PFSK-1 (cell line): ENCODE results near the gene ALOX5AP.

Source experiments
- FOXP2 ChIP-seq: optimal IDR thresholded peaks from 2 replicates; pipeline ENCODE3; 2011; ENCODE audit warnings: borderline replicate concordance, control low read depth, inconsistent platforms; ENCODE audit not compliant: insufficient read depth; ENCODE audit errors: extremely low read length, extremely low read depth
- POLR2AphosphoS5 ChIP-seq: IDR thresholded peaks from 2 replicates; pipeline ENCODE4 v1.6.1; 2012; ENCODE audit warnings: low read depth, mild to moderate bottlenecking, control low read depth, low read length, moderate library complexity
- REST ChIP-seq, 2 experiments: IDR thresholded peaks; 2 replicates each; pipeline versions ENCODE4 v1.6.1 to v1.8.0; 2011 to 2012; ENCODE audit warnings: low read depth in 2 of 2, low read length in 2 of 2, control low read depth in 1 of 2, inconsistent platforms in 1 of 2, mild to moderate bottlenecking in 1 of 2, moderate library complexity in 1 of 2; ENCODE audit not compliant: insufficient read depth in 1 of 2
- SIN3A ChIP-seq: IDR thresholded peaks from 2 replicates; pipeline ENCODE4 v1.6.1; 2012; ENCODE audit warnings: mild to moderate bottlenecking, low read length, moderate library complexity, borderline replicate concordance; ENCODE audit not compliant: insufficient read depth
- TAF1 ChIP-seq: IDR thresholded peaks from 2 replicates; pipeline ENCODE4 v1.6.1; 2012; ENCODE audit warnings: low read length, control low read depth, borderline replicate concordance; ENCODE audit not compliant: insufficient read depth

The ALOX5AP gene

GRCh38 chr13:30739761-30740642 is 4.7 kb downstream of the ALOX5AP start:
- no peak for TF ChIP-seq REST (IDR thresholded peaks at IDR 0.05; ENCODE audit: insufficient read depth in 1 of 2, low read depth in 2 of 2, low read length in 2 of 2)
- no peak for TF ChIP-seq SIN3A
- TF ChIP-seq TAF1: no peak
- TF ChIP-seq POLR2AphosphoS5: no peak
- TF ChIP-seq FOXP2: no peak

- no peak for TF ChIP-seq TAF1
- TF ChIP-seq REST (IDR thresholded peaks at IDR 0.05; ENCODE audit: insufficient read depth in 1 of 2, low read depth in 2 of 2, low read length in 2 of 2): no peak
- TF ChIP-seq FOXP2: no peak
- no peak for TF ChIP-seq POLR2AphosphoS5
- no peak for TF ChIP-seq SIN3A
These were observed 7.6 kb downstream of the ALOX5AP start for GRCh38 chr13:30742901-30743300.

GRCh38 chr13:30743319-30744055 is 8.1 kb downstream of the ALOX5AP start:
- TF ChIP-seq TAF1: no peak
- TF ChIP-seq FOXP2: no peak
- TF ChIP-seq POLR2AphosphoS5: no peak
- TF ChIP-seq SIN3A: no peak
- no peak for TF ChIP-seq REST (IDR thresholded peaks at IDR 0.05; ENCODE audit: insufficient read depth in 1 of 2, low read depth in 2 of 2, low read length in 2 of 2)

- no peak for TF ChIP-seq TAF1
- no peak for TF ChIP-seq POLR2AphosphoS5
- no peak for TF ChIP-seq SIN3A
- TF ChIP-seq REST (IDR thresholded peaks at IDR 0.05; ENCODE audit: insufficient read depth in 1 of 2, low read depth in 2 of 2, low read length in 2 of 2): no peak
- TF ChIP-seq FOXP2: no peak
These were observed 8.8 kb downstream of the ALOX5AP start for GRCh38 chr13:30744056-30744680.
